ENCODE data around the gene ACADSB. TPM values are rescaled to one million over a fixed set of nuclear protein-coding genes. Genes with fewer than 3 reads are reported as not detected.

The ACADSB gene
- total RNA-seq, 6 donors from 2014 or later, result 10.4 to 48.2 (median 30.2) TPM

- no peaks in the 10 kb centered on the region for H3K36me3 ChIP-seq
- TF ChIP-seq CTCF (IDR thresholded peaks at IDR 0.05), result no peak
- TF ChIP-seq EP300 (IDR thresholded peaks at IDR 0.05), result no peak
- TF ChIP-seq POLR2AphosphoS5 (IDR thresholded peaks at IDR 0.05), result no peak
- no peak for TF ChIP-seq POLR2A (IDR thresholded peaks at IDR 0.05)
- H3K4me3 ChIP-seq, result no peak overlapping the region
- DNase-seq (no peak), ATAC-seq (ENCODE audit: low FRiP score in 2 of 2) (no peak)
- 77 to 79% methylated on average over 14 of the region's 14 CpGs for WGBS, 2 donors
- no peaks in the 10 kb centered on the region for H3K27me3 ChIP-seq
- no peaks in the 10 kb centered on the region for H3K4me1 ChIP-seq
- no peaks in the 10 kb centered on the region for H3K9me3 ChIP-seq
- no peak overlapping the region for H3K27ac ChIP-seq
These were observed 84.0 kb downstream of the ACADSB start for GRCh38 chr10:123092635-123093414.

- no peaks in the 10 kb centered on the region for H3K9me3 ChIP-seq
- TF ChIP-seq POLR2AphosphoS5 (IDR thresholded peaks at IDR 0.05) (no peak), CTCF (IDR thresholded peaks at IDR 0.05) (no peak), EP300 (IDR thresholded peaks at IDR 0.05) (no peak), POLR2A (IDR thresholded peaks at IDR 0.05) (no peak)
- no peaks in the 10 kb centered on the region for H3K27me3 ChIP-seq
- H3K36me3 ChIP-seq, result no peaks in the 10 kb centered on the region
- no peak for DNase-seq
- no peak overlapping the region for H3K4me3 ChIP-seq
- ATAC-seq (ENCODE audit: low FRiP score in 2 of 2), result no peak
- H3K4me1 ChIP-seq, result no peaks in the 10 kb centered on the region
- 69% methylated on average over 4 of the region's 4 CpGs; no CpG with 5 or more reads in 1 of the 2 donors for WGBS, 2 donors
- H3K27ac ChIP-seq, result no peak overlapping the region
These were observed 84.7 kb downstream of the ACADSB start for GRCh38 chr10:123093489-123093888.

- ATAC-seq (ENCODE audit: low FRiP score in 2 of 2) (no peak), DNase-seq (no peak)
- H3K27ac ChIP-seq, result no peak overlapping the region
- H3K4me3 ChIP-seq, result no peak overlapping the region
- WGBS, 2 donors, result 73 to 80% methylated on average over 3 to 5 of the region's 5 CpGs
- no peaks in the 10 kb centered on the region for H3K27me3 ChIP-seq
- H3K4me1 ChIP-seq, result no peaks in the 10 kb centered on the region
- TF ChIP-seq POLR2A (IDR thresholded peaks at IDR 0.05), result no peak
- TF ChIP-seq CTCF (IDR thresholded peaks at IDR 0.05), result no peak
- TF ChIP-seq EP300 (IDR thresholded peaks at IDR 0.05), result no peak
- no peak for TF ChIP-seq POLR2AphosphoS5 (IDR thresholded peaks at IDR 0.05)
- no peaks in the 10 kb centered on the region for H3K9me3 ChIP-seq
- H3K36me3 ChIP-seq, result no peaks in the 10 kb centered on the region
These were observed 87.6 kb downstream of the ACADSB start for GRCh38 chr10:123096452-123096851.

- DNase-seq, result no peak
- no peak overlapping the region for H3K4me3 ChIP-seq
- no peak overlapping the region for H3K27ac ChIP-seq
- ATAC-seq (ENCODE audit: low FRiP score in 2 of 2), result no peak
- whole genome bisulfite sequencing, 2 donors, result 79 to 90% methylated on average over 6 to 7 of the region's 7 CpGs
- no peaks in the 10 kb centered on the region for H3K9me3 ChIP-seq
- H3K36me3 ChIP-seq, result no peaks in the 10 kb centered on the region
- TF ChIP-seq POLR2AphosphoS5 (IDR thresholded peaks at IDR 0.05) (no peak), POLR2A (IDR thresholded peaks at IDR 0.05) (no peak), CTCF (IDR thresholded peaks at IDR 0.05) (no peak), EP300 (IDR thresholded peaks at IDR 0.05) (no peak)
- no peaks in the 10 kb centered on the region for H3K4me1 ChIP-seq
- H3K27me3 ChIP-seq, result no peaks in the 10 kb centered on the region
These were observed 88.2 kb downstream of the ACADSB start for GRCh38 chr10:123097039-123097438.
